Left lung (tissue), 10 donors: Measurements from ENCODE around the gene GALNT16. TPM values are rescaled to one million over a fixed set of nuclear protein-coding genes. Genes with fewer than 3 reads are reported as not detected.

Source experiments
- ATAC-seq: fragments of 200-7000 bp; cut with Tn5 transposase; one replicate; pipeline ENCODE4 v1.9.1; 2020; ENCODE audit warnings: moderate library complexity
- DNase-seq, 4 donors: peaks; one replicate each; pipeline ENCODE4 v3.0.0-alpha.2; 2013 to 2020
- H3K27ac ChIP-seq, 2 donors: fragments of 200-600 bp; sonication (generic) in 1 of 2; one replicate each; pipeline versions ENCODE4 v1.5.0 to v1.8.0; 2020 to 2021
- H3K27me3 ChIP-seq, 2 donors: fragments of 200-600 bp; sonication (generic) in 1 of 2; one replicate each; pipeline versions ENCODE4 v1.5.0 to v1.8.0; 2020 to 2021
- H3K36me3 ChIP-seq, 2 donors: fragments of 200-600 bp; sonication (generic) in 1 of 2; one replicate each; pipeline versions ENCODE4 v1.5.0 to v1.8.0; 2020 to 2021
- H3K4me1 ChIP-seq, 2 donors: fragments of 200-600 bp; one replicate each; pipeline ENCODE4 v1.8.0; 2021
- H3K4me3 ChIP-seq, 2 donors: fragments of 200-600 bp; sonication (generic) in 1 of 2; one replicate each; pipeline versions ENCODE4 v1.5.0 to v1.8.0; 2020 to 2021; ENCODE audit warnings: mild to moderate bottlenecking in 1 of 2
- H3K9me3 ChIP-seq, 2 donors: fragments of 200-600 bp; sonication (generic) in 1 of 2; one replicate each; pipeline versions ENCODE4 v1.5.0 to v1.8.0; 2020 to 2021
- intact Hi-C, 2 donors: fragments of 100-400 bp; cut with DNase I; formaldehyde crosslinking; loops; one replicate each; pipeline versions ENCODE4 v1.11.2 to v1.14.2; 2022
- polyA plus RNA-seq, 6 donors: library from polyadenylated mRNA; unstranded; fragments of 120-200 nt; gene quantifications; one replicate each; pipeline ENCODE4 v1.2.1, GENCODE V29; 2013; ENCODE audit not compliant: insufficient read length in 6 of 6
- total RNA-seq, 2 donors: library from RNA; stranded (reverse); fragmentation: NEBNext Ultra II Directional; extraction: Animal tissue kit (Norgen Biotek cat#: 25700); gene quantifications; one replicate each; pipeline ENCODE4 v1.2.1, GENCODE V29; 2021
- TF ChIP-seq, protein P1 (sequence below), 2 donors: fragments of 200-600 bp; sonication (generic) in 1 of 2; IDR thresholded peaks; one replicate each; pipeline versions ENCODE4 v1.5.0 to v1.8.0; 2021; ENCODE audit warnings: antibody characterized with exemption in 2 of 2
- donor health status: DM: no; HTN: yes; CAD: no.
- donor health status: DM: no; HTN: no; CAD: no.

The GALNT16 gene
- total and polyA plus RNA-seq, 8 donors, result 2.4 to 5.0 (median 3.7) TPM

- no peaks in the 10 kb centered on the region for H3K9me3 ChIP-seq
- peaks cover 0 to 4% of the 10 kb centered on the region in 2 donors for H3K36me3 ChIP-seq
- DNase-seq, result no peak
- no peak overlapping the region for H3K27ac ChIP-seq
- intact Hi-C loops, result no loop called here
- peaks cover 20 to 31% of the 10 kb centered on the region in 2 donors for H3K4me1 ChIP-seq
- H3K4me3 ChIP-seq, result no peak overlapping the region
- no peak for ATAC-seq
- TF ChIP-seq, protein P1, sequence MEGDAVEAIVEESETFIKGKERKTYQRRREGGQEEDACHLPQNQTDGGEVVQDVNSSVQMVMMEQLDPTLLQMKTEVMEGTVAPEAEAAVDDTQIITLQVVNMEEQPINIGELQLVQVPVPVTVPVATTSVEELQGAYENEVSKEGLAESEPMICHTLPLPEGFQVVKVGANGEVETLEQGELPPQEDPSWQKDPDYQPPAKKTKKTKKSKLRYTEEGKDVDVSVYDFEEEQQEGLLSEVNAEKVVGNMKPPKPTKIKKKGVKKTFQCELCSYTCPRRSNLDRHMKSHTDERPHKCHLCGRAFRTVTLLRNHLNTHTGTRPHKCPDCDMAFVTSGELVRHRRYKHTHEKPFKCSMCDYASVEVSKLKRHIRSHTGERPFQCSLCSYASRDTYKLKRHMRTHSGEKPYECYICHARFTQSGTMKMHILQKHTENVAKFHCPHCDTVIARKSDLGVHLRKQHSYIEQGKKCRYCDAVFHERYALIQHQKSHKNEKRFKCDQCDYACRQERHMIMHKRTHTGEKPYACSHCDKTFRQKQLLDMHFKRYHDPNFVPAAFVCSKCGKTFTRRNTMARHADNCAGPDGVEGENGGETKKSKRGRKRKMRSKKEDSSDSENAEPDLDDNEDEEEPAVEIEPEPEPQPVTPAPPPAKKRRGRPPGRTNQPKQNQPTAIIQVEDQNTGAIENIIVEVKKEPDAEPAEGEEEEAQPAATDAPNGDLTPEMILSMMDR (IDR thresholded peaks at IDR 0.05), result no peak
- no peaks in the 10 kb centered on the region for H3K27me3 ChIP-seq
These were observed 144.9 kb downstream of the GALNT16 start for GRCh38 chr14:69404883-69405282.

DNA sequence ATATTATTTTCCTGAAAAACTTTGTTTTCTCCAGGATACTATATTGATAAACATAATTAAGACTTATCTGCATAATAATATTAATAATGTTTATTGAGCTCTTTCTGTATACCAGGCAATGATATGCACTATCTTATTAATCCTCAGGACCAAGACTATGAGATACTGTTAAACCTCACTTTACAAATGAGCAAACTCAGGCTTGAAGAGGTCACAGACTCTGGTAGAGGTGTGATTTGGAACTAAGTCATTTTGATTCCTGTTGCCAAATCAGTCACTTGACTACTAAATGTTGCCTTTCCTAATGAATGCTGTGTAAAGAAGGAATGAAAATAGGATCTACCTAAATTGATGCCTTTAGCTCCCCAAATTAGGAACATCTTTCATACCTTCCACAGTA, 145.8 kb downstream of the GALNT16 start:
- H3K27ac ChIP-seq, result no peak overlapping the region
- ATAC-seq, result no peak
- intact Hi-C loops, result no loop called here
- TF ChIP-seq, protein P1 (IDR thresholded peaks at IDR 0.05), result no peak
- DNase-seq, result no peak
- H3K36me3 ChIP-seq, result peaks cover 0 to 4% of the 10 kb centered on the region in 2 donors
- no peak overlapping the region for H3K4me3 ChIP-seq
- no peaks in the 10 kb centered on the region for H3K27me3 ChIP-seq
- no peaks in the 10 kb centered on the region for H3K9me3 ChIP-seq
- H3K4me1 ChIP-seq, result peaks cover 11 to 26% of the 10 kb centered on the region in 2 donors

Other genes with a start within 250 kb of the GALNT16 start
- 10 to 100 TPM; 45.9 to 46.9 TPM for gene DCAF5, start 107.0 kb upstream of the GALNT16 start, total RNA-seq
- gene DCAF5, start 107.0 kb upstream of the GALNT16 start, polyA plus RNA-seq, result 10 to 100 TPM; 55.5 to 66.9 (median 59.8) TPM
- 10 to 100 TPM; 24.0 to 25.4 TPM for gene EXD2, start 68.7 kb upstream of the GALNT16 start, total RNA-seq
- 10 to 100 TPM; 29.1 to 39.0 (median 32.8) TPM for gene EXD2, start 68.7 kb upstream of the GALNT16 start, polyA plus RNA-seq
- 100 to 1,000 TPM; 134 to 158 TPM for gene ERH, start 138.1 kb downstream of the GALNT16 start, total RNA-seq
- gene ERH, start 138.1 kb downstream of the GALNT16 start, polyA plus RNA-seq, result 100 to 1,000 TPM; 265 to 309 (median 288) TPM
- gene SLC39A9, start 138.5 kb downstream of the GALNT16 start, total RNA-seq, result 10 to 100 TPM; 64.8 to 66.4 TPM
- 10 to 100 TPM; 61.6 to 75.8 (median 70.8) TPM for gene SLC39A9, start 138.5 kb downstream of the GALNT16 start, polyA plus RNA-seq
- gene PLEKHD1, start 224.6 kb downstream of the GALNT16 start, total RNA-seq, result under 1 TPM; 0.16 to 0.61 TPM
- under 1 TPM; 0.11 to 0.40 (median 0.18) TPM for gene PLEKHD1, start 224.6 kb downstream of the GALNT16 start, polyA plus RNA-seq